Breast epithelium (tissue), 4 donors: ENCODE measurements around the gene TMEM161B. TPM values are rescaled to one million over a fixed set of nuclear protein-coding genes. Genes with fewer than 3 reads are reported as not detected.

Source experiments
- DNase-seq, 2 donors: peaks; one replicate each; pipeline ENCODE4 v3.0.0-alpha.2; 2019; ENCODE audit warnings: low spot score in 2 of 2
- H3K27ac ChIP-seq, 2 donors: fragments of 200-600 bp; sonication (generic) in 1 of 2; one replicate each; pipeline ENCODE4 v1.5.1; 2016 to 2019; ENCODE audit warnings: mild to moderate bottlenecking in 1 of 2
- H3K27me3 ChIP-seq, 2 donors: fragments of 200-600 bp; sonication (generic) in 1 of 2; one replicate each; pipeline versions ENCODE4 v1.5.1 to v1.6.0; 2017 to 2019; ENCODE audit warnings: control low read depth in 1 of 2, mild to moderate bottlenecking in 1 of 2
- H3K36me3 ChIP-seq: fragments of 200-600 bp; one replicate; pipeline ENCODE4 v1.5.1; 2019
- H3K4me1 ChIP-seq, 2 donors: fragments of 200-600 bp; sonication (generic); one replicate each; pipeline ENCODE4 v1.5.1; 2016 to 2019; ENCODE audit warnings: control low read depth in 1 of 2
- H3K4me3 ChIP-seq, 3 donors: fragments of 200-600 bp; sonication (generic); 1 replicate in 2 of 3; 2 replicates in 1 of 3; pipeline ENCODE4 v1.5.1; 2016 to 2019; ENCODE audit warnings: mild to moderate bottlenecking in 3 of 3, moderate library complexity in 2 of 3
- H3K9me3 ChIP-seq, 2 donors: fragments of 200-600 bp; sonication (generic) in 1 of 2; one replicate each; pipeline ENCODE4 v1.5.1; 2016 to 2019; ENCODE audit warnings: control low read depth in 1 of 2
- POLR2A ChIP-seq: fragments of 450-650 bp; IDR thresholded peaks from one replicate; pipeline ENCODE4 v1.6.1; 2016; ENCODE audit warnings: antibody characterized with exemption, mild to moderate bottlenecking, moderate library complexity
- POLR2AphosphoS5 ChIP-seq, 3 donors: sonication (generic); formaldehyde crosslinking; IDR thresholded peaks; one replicate each; pipeline ENCODE4 v1.6.1; 2017; ENCODE audit warnings: antibody characterized with exemption in 3 of 3
- intact Hi-C: fragments of 100-400 bp; cut with DNase I; formaldehyde crosslinking; loops from one replicate; pipeline ENCODE4 v1.15.1; 2023; ENCODE audit warnings: low total_unique reads
- total RNA-seq, 3 donors: library from RNA; depleted of rRNA; stranded (reverse); fragments of >200 nt; gene quantifications; one replicate each; pipeline ENCODE4 v1.1.0, GENCODE V29; 2016
- TF ChIP-seq, protein P1 (sequence below), 3 donors: fragments of 450-650 bp; IDR thresholded peaks; one replicate each; pipeline ENCODE4 v1.5.1; 2016 to 2017; ENCODE audit warnings: antibody characterized with exemption in 3 of 3, mild to moderate bottlenecking in 3 of 3, moderate library complexity in 3 of 3

The TMEM161B gene
- total RNA-seq, 3 donors from 2014 or later: 13.1 to 31.8 (median 28.5) TPM

DNA sequence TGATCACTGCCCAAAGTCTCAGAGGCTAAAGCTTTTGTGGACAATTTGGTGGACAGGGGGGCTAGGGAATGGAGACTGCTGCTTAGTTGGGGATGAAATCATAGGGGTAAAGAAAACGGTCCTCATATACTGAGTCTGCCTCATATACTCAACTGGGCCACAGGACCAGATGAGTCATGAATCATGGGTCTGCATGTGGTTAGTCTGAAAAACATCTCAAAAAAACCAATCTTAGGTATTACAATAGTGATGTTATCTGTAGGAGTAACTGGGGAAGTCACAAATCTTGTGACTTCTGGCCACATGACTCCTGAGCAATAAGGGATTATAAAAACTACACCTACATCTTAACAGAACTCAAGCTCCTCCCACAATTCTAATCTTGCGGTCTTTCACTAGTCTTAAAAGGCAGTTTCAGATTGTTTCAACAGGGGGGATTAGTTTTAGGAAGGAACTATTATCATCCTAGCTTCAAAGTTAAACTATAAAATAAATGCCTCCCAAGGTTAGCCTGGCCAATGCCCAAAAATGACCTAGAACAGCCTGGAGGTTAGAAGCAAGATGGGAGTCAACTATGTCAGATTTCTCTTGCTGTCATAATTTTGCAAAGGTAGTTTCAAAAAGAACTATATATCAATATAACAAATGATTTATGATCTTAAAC is 17.5 kb downstream of the TMEM161B start:
- H3K27me3 ChIP-seq: no peaks in the 10 kb centered on the region
- no peaks in the 10 kb centered on the region for H3K4me1 ChIP-seq
- H3K9me3 ChIP-seq: no peaks in the 10 kb centered on the region
- intact Hi-C loops: no loop called here
- no peak overlapping the region for H3K4me3 ChIP-seq
- TF ChIP-seq POLR2AphosphoS5 (IDR thresholded peaks at IDR 0.05) (no peak), POLR2A (no peak)
- TF ChIP-seq, protein P1, sequence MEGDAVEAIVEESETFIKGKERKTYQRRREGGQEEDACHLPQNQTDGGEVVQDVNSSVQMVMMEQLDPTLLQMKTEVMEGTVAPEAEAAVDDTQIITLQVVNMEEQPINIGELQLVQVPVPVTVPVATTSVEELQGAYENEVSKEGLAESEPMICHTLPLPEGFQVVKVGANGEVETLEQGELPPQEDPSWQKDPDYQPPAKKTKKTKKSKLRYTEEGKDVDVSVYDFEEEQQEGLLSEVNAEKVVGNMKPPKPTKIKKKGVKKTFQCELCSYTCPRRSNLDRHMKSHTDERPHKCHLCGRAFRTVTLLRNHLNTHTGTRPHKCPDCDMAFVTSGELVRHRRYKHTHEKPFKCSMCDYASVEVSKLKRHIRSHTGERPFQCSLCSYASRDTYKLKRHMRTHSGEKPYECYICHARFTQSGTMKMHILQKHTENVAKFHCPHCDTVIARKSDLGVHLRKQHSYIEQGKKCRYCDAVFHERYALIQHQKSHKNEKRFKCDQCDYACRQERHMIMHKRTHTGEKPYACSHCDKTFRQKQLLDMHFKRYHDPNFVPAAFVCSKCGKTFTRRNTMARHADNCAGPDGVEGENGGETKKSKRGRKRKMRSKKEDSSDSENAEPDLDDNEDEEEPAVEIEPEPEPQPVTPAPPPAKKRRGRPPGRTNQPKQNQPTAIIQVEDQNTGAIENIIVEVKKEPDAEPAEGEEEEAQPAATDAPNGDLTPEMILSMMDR (IDR thresholded peaks at IDR 0.05): no peak
- H3K27ac ChIP-seq: no peak overlapping the region
- DNase-seq: no peak
- H3K36me3 ChIP-seq: no peaks in the 10 kb centered on the region

DNA sequence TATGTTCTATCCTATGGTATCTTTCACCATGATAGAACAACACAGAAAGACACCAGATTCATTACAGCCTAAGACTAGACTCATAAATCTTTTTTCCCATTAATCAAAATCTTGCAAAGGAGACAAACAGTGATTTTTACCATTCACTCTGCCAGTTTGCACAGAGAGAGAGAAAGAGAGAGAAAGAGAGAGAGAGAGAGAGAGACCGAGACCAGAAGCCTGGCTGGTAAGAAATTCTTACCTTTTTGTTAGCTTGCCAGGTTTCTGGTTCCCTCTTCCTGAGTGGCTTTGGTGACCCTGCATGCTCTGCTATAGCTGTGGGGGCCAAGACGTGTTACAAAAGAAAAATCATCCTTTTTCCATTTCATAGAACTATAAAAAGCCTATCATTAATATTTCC is 18.6 kb downstream of the TMEM161B start:
- no peaks in the 10 kb centered on the region for H3K4me1 ChIP-seq
- intact Hi-C loops: no loop called here
- no peak for TF ChIP-seq POLR2AphosphoS5 (IDR thresholded peaks at IDR 0.05)
- TF ChIP-seq, protein P1 (IDR thresholded peaks at IDR 0.05): no peak
- no peak for TF ChIP-seq POLR2A
- no peaks in the 10 kb centered on the region for H3K27me3 ChIP-seq
- DNase-seq: no peak
- H3K36me3 ChIP-seq: no peaks in the 10 kb centered on the region
- H3K4me3 ChIP-seq: no peak overlapping the region
- no peaks in the 10 kb centered on the region for H3K9me3 ChIP-seq
- H3K27ac ChIP-seq: no peak overlapping the region

DNA sequence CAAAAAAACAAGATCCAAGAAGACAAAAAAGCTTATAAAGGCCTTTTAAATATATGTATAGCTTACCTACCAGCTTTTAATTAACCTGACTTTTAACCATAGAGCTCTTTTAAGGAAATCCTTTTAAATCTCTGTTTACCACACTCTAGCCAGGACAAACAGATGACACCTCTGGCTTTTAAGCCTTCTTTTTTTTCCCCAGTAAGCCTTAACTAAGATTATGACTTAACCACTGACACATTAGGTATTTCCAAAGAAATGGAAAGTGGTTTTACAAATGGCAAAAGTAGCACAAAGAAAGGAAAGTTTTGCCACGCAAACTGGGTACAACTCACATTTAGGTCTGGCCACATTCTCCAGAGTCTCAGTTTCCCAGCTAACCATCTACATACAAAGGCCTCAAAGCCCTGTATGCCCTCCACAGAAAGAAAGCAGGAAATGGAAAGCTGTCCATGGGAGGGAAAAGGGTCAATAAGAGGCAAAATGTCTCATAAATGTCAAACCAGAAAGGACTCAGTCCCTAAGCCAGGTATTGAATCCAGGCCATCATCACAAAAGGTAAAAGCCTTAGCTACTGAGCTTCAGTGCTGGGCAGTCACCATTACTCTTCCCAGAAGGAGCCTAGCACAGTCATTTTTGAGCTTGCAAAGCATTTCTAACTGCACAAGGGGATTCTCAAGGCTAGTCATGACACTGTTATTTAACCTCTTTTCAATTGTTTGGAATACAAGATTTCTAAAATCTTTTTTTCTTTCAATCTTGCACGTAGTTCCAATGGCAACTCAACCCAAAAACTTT is 19.7 kb downstream of the TMEM161B start:
- intact Hi-C loops: no loop called here
- no peak overlapping the region for H3K27ac ChIP-seq
- no peaks in the 10 kb centered on the region for H3K27me3 ChIP-seq
- H3K4me3 ChIP-seq: no peak overlapping the region
- no peaks in the 10 kb centered on the region for H3K9me3 ChIP-seq
- H3K36me3 ChIP-seq: no peaks in the 10 kb centered on the region
- TF ChIP-seq POLR2A (no peak), POLR2AphosphoS5 (IDR thresholded peaks at IDR 0.05) (no peak)
- TF ChIP-seq, protein P1 (IDR thresholded peaks at IDR 0.05): no peak
- no peaks in the 10 kb centered on the region for H3K4me1 ChIP-seq
- DNase-seq: no peak

DNA sequence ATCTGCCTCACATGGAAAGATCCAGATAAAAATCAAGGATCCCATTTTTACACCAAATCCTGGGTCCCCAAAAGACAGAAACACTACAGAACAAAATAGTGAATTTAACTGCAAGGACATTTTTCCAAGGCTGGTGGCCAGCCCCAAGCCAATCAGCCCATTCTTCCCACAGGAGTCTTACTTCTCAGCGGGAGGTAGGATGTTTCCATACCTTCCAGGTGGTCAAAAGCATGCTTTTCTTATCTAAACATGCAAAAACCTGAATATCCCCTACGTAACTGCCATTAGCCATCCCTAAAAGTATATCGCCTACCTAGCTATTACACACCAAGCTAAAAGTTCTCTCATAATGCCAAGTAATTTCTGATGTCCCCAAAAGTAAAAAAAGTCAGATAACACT is 20.6 kb downstream of the TMEM161B start:
- Histone ChIP-seq H3K27ac (no peak overlapping the region), H3K9me3 (no peaks in the 10 kb centered on the region), H3K27me3 (no peaks in the 10 kb centered on the region), H3K4me3 (no peak overlapping the region), H3K4me1 (no peaks in the 10 kb centered on the region), H3K36me3 (no peaks in the 10 kb centered on the region)
- no peak for DNase-seq
- intact Hi-C loops: no loop called here
- TF ChIP-seq, protein P1 (IDR thresholded peaks at IDR 0.05): no peak
- no peak for TF ChIP-seq POLR2A
- no peak for TF ChIP-seq POLR2AphosphoS5 (IDR thresholded peaks at IDR 0.05)

DNA sequence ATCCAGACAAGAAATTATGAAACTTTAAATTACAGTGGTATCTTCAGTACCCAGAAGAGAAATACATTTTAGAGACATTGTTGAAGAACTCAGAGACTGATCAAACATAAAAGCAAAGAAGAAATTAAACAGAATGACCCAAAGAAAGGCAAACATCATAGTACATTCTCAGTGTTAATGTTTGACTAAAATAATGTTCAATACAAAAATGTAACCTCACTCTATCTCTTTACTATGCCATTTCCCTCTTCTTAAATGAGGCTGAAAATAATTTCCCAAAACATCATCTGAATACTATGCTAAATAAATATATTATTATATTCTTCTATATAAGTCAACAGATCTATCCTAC is 22.8 kb downstream of the TMEM161B start:
- no peaks in the 10 kb centered on the region for H3K36me3 ChIP-seq
- intact Hi-C loops: loop anchor here (2.0 kb wide), 1 partner anchor 15 kb away; no protein-coding TSS in a partner anchor
- H3K27ac ChIP-seq: no peak overlapping the region
- no peak for DNase-seq
- H3K4me1 ChIP-seq: no peaks in the 10 kb centered on the region
- H3K27me3 ChIP-seq: no peaks in the 10 kb centered on the region
- TF ChIP-seq POLR2AphosphoS5 (IDR thresholded peaks at IDR 0.05): no peak
- TF ChIP-seq, protein P1 (IDR thresholded peaks at IDR 0.05): no peak
- TF ChIP-seq POLR2A: no peak
- no peak overlapping the region for H3K4me3 ChIP-seq
- no peaks in the 10 kb centered on the region for H3K9me3 ChIP-seq
